Measurements from ENCODE around the gene GPX7.
A peak's percentile ranks its signal among the peaks of the same experiment; 100 is the strongest.
"Not testable (repeated sequence)": the region's sequence is repeated elsewhere in the genome, so short reads cannot be mapped to it uniquely, and the experiment has no call there.

GPX7 gene

DNA sequence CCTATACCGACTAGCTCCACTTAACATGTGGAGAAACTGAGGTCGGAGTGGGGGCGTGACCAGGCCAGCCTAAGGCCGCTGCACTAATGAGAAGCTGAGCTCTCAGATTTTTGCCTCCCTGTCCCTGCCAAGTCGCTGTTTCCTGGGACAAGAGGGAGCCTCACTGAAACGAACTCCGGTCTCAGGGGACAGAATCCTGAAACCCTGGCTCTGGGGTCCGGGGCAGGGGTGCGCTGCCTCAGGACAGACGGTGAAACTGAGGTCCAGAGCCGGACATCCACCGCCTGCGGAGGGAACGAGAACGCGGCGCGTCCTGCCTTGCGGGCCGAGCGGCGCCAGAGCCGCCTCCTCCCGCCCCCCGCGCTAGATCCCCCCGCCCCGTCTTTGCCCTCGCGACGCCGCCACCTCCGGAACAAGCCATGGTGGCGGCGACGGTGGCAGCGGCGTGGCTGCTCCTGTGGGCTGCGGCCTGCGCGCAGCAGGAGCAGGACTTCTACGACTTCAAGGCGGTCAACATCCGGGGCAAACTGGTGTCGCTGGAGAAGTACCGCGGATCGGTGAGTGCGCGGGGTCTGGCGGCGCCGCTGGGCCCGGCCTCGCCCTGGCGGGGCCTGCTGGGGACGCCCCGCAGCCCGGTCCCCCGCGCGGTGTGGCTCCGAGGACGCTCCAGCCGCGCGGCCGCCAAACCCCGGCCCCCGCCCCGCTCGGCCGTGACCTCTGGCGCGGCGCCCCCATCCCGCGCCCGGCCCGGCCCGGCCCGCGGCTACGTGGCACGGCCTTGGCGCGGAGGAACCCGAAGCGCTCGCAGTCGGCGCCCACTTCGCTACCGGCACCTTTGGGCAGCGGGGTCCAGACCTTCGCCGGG lies at the start of gene GPX7:
Gene GPX7, plus strand, starts transcription at position 381 of the 865 bp plus-strand sequence. Its CDS starts 39 bp downstream, at position 420.
- peak; percentile 23 to 31 for DNase-seq (ENCODE audit: low read depth in 2 of 2)

DNA sequence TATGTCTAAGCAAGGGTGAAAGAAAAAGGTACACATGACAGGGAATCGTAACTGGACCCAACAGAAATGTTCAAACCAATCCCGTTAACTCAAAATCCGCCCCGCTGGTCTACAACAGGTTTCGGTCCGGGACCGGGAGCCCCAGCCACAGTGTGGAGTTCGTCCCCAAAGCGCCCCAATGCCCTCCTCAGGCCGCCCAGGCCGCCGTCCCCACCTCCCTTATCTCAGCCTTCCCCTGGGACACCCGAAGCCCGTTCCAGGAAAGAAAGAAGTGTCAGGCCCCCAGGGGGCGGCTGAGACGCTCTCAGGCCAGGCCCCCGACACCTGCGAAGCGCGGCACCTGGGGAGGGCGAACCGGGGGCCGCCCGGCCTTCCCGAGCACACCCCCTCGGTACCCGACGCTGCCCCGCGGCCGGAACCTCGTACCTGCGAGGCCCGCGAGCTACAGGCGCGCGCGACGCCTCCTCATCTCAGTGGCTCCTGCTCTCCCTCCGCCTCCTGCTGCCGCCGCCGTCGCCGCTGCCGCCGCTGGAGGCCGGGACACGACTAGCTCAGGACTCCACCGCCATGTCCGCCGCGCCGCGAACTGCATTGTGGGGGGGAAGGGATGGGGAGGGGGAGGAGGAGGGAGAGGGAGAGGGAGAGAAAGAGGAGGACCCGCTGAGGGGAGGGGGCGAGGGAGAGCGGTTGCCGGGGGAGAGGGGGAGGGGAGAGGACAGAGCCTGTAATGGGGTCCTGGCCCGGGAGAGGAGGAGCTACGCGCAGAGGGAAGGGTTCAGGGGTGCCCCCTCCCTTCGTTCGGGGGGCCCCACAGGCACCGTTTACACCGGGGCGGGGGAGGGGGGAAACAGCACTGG lies 49.4 kb upstream of the GPX7 start, which contains the start of gene TUT4:
Gene TUT4, minus strand, starts transcription at position 588 of the 857 bp plus-strand sequence. CDS start 26,812 bp downstream, outside the sequence.
- DNase-seq (ENCODE audit: low read depth in 2 of 2), result peak; percentile 72 to 73

- DNase-seq (ENCODE audit: low read depth in 2 of 2), result peak; percentile 87 to 89
Observed at GRCh38 chr1:52553362-52554266, 48.6 kb upstream of the GPX7 start.

DNA sequence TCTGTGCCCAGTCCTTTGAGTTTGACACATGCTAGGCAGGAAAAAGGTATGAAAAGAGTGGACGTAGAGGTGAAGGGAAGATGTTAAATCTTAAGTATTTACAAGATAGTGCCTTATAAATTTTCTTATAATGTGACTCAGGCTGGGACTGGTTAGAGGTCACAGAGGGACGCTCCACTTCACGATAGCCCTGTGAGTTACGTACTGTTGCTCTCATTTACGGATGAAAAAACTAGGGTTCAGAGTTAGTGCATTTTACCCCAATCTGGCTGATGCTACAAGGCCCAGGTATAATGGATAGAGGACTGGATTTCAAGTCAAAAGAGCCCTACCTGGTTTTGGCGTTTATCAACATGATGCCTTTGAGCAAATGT lies 47.9 kb upstream of the GPX7 start:
- no peak for DNase-seq (ENCODE audit: low read depth in 2 of 2)

DNA sequence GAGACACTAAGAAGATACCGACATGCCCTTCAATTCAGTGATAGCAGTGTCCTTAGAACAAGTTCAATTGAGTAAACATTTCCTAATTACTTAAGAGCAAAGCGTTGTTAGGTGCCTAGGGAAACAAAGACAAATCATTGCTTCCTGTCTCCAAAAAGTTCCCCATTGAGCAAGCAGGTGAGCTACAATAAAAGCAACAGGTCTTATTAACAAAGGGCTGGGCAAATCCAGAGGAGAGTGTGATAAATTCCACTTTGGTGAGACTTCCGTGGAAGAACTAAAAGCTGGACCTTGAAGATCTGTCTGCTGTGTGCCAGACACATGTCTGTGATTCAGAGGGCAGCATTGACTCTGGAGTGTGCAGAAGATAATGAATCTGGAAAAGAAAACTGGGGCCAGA lies 47.4 kb upstream of the GPX7 start:
- DNase-seq (ENCODE audit: low read depth in 2 of 2), result no peak

DNA sequence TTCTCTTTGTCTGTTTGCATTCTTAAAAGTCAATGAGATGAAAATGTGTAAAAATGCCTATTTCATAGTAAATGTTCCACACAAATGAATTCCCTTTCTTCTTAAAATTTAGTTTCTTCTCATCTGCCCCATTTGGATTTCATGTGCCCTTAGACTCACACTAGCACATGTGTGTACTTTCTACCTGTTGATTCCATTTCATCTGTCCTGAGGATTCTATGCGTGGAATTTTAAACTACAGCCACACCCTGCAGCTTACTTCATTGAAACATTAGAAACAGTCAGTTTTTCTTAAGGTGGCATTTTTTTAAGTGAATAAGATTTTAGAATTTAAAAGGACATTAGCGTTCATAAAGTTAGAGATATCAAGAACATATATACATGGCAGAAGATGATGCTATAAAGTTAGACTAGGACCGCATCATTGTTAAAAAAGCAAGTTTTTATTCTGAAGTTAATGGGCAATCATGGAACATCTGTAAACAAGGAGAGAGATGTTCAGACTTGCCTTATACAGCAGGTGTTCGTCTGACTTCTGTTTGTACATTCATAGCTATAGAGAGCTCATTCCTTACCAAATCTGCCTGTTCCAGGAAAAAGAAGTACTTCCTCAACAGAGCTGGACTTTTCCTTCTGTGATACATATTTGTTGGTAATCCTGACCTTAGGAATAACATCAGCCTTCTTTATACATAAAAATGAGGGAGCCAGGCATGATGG lies 45.4 kb upstream of the GPX7 start:
- no peak for DNase-seq (ENCODE audit: low read depth in 2 of 2)

DNA sequence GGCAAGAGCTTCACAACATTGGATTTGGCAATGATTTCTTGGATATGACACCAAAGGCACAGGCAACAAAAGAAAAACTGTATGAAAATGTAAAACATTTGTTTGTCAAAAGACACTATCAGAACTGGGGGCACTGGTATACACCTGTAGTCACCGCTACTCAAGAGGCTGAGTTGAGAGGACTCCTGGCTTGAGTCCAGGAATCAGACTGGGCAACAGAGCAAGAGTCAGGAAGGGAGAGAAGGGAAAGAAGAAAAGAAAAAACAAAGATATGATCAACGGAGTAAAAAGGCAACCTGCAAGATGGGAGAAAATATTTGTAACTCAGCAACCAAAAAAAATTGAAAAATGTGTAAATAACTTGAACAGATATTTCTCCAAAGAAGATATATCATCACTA lies 43.2 kb upstream of the GPX7 start:
- DNase-seq (ENCODE audit: low read depth in 2 of 2), result no peak

DNA sequence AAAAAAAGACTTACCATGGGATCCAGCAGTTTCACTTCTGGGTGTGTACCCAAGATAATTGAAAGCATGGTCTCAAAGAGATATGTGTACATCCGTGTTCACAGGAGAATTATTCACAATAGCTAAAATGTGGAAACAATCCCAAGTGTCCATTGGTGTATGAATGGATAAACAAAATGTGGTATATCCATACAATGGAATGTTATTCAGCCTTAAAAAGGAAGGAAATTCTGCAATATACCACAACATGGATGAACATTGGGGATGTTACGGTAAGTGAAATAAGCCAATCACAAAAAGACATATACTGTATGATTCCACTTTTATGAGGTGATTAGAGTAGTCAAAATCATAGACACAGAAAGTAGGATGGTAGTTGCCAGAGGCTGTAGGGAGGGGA lies 42.3 kb upstream of the GPX7 start:
- no peak for DNase-seq (ENCODE audit: low read depth in 2 of 2)

- no peak for DNase-seq (ENCODE audit: low read depth in 2 of 2)
Observed at GRCh38 chr1:52562766-52563165, 39.4 kb upstream of the GPX7 start.

GRCh38 chr1:52567943-52568342 lies 34.2 kb upstream of the GPX7 start:
- no peak for DNase-seq (ENCODE audit: low read depth in 2 of 2)

DNA sequence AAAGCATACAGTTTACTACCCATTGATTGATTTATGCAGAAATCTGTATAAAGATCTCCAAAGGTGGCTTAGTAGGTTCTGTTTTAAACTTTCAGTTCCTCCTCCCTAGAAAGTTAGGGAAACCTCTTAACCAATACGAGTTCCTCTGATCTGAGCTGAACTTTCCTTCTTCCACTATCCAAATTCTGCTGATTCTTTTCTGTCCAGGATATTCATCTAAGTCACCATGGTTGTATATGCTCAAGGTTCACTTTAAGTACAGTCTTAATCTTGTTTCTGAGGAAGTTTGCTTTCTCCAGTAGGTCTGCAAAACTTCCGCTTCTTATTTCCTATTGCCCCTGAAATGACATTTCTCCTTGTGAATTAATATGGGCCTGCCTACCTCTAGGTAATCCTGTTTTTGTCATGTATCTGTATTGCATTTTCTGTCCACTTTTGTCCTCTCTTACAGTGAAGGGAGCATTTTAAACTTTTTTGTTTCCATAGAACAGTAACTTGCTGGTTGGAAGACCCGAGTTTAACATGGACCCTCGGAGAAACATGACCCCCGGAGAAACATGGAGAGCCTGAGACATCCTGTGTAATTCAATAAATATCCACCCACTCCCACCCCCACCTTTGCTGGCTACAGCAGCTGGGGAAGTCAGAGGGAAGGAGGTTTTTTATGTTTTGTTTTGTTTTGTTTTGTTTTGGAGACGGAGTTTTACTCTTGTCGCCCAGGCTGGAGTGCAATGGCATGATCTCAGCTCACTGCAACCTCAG lies 32.5 kb upstream of the GPX7 start:
- DNase-seq (ENCODE audit: low read depth in 2 of 2), result no peak

GRCh38 chr1:52571783-52572182 lies 30.4 kb upstream of the GPX7 start:
- no peak for DNase-seq (ENCODE audit: low read depth in 2 of 2)

- no peak for DNase-seq (ENCODE audit: low read depth in 2 of 2)
Observed at GRCh38 chr1:52572387-52572786, 29.8 kb upstream of the GPX7 start.

DNA sequence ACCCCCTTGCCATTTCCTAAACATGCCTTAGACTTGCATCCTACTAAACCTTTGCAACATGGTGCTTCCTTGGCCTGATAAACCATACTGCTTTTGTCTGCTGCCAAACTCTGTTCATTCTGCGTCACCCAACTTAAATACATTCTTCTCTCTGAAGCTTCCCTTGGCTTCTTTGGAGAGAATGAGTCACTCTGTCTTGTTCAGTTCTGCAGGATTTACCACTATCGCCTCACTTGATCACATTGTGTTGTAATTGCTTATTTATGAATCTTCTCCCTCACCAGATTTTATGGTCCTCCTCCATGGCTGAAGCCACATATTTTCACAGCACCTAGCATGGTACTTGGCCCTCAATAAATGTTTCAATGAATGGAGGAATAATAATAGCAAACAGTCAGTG lies 27.6 kb upstream of the GPX7 start:
- no peak for DNase-seq (ENCODE audit: low read depth in 2 of 2)

DNA sequence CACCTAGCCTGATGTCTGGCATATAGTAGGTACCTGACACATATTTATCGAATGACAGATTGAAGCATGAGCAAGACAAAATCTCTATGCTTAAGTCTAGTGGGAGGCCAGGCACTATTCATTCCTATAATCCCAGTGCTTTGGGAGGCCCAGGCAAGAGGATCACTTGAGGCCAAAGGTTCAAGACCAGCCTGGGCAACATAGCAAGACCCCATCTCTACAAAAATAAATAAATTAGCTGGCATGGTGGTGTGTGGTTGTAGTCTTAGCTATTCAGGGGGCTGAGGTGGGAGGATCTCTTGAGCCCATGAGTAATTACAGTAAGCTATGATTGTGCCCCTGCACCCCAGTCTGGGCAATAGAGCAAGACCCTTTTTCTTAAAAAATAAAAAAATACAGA lies 26.1 kb upstream of the GPX7 start:
- no peak for DNase-seq (ENCODE audit: low read depth in 2 of 2)

- DNase-seq (ENCODE audit: low read depth in 2 of 2), result not testable (repeated sequence)
Observed at GRCh38 chr1:52578066-52578465, 24.1 kb upstream of the GPX7 start.

- no peak for DNase-seq (ENCODE audit: low read depth in 2 of 2)
Observed at GRCh38 chr1:52579415-52579814, 22.8 kb upstream of the GPX7 start.

- no peak for DNase-seq (ENCODE audit: low read depth in 2 of 2)
Observed at GRCh38 chr1:52580283-52580682, 21.9 kb upstream of the GPX7 start.

DNA sequence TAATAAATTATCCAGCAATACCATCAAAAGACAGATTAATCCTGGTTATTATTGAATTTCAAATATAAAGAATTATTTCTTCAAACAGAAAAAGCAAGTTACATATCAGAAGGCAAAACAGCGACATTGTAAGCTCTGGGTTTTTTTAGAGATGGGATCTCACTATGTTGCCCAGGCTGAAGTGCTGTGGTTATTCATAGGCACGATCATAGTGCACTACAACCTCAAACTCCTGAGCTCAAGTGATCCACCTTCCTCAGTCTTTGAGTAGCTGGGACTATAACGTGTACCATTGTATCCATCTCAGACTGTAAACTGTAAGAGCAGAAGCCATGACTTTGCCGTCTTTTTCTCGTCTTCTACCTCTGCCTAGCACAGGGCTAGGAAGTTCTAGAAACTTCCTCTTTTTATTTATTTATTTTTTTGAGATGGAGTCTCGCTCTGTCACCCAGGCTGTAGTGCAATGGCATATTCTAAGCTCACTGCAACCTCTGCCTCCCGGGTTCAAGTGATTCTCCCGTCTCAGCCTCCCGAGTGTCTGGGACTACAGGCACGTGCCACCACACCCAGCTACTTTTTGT lies 20.0 kb upstream of the GPX7 start:
- DNase-seq (ENCODE audit: low read depth in 2 of 2), result no peak

DNA sequence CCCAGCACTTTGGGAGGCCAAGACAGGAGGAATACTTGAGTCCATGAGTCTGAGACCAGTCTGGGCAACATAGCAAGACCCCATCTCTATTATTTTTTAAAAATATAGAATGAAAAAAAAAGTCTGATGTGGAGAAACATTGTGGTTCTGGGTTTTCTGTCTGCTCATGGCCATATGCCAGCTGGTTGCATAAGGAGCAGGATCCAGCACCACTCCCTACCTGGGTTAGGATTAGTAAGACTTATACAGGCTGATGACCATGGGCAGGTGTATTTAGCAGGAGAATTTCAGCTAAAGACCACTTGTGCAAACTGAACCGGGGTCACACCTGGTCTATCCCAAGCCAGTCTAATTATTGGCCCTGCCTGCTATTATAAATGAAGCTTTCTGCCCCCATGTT lies 16.7 kb upstream of the GPX7 start:
- no peak for DNase-seq (ENCODE audit: low read depth in 2 of 2)
